HAP-1 (cell line): Measurements from ENCODE around the gene DSCAM.

Source experiments
- DNase-seq, 2 experiments: peaks; one replicate each; pipeline ENCODE4 v3.0.0-alpha.2; 2016 to 2020; ENCODE audit warnings: low spot score in 2 of 2
- H3K27me3 ChIP-seq: fragments of 250-450 bp; sonication (Bioruptor Pico); 2 replicates; pipeline ENCODE4 v1.5.1; 2020; ENCODE audit warnings: low read depth, mild to moderate bottlenecking, moderate library complexity
- H3K36me3 ChIP-seq: fragments of 250-450 bp; sonication (Bioruptor Pico); replicated peaks from 2 replicates; pipeline ENCODE4 v1.5.1; 2020; ENCODE audit warnings: mild to moderate bottlenecking
- H3K4me1 ChIP-seq: fragments of 250-450 bp; sonication (Bioruptor Pico); 2 replicates; pipeline ENCODE4 v1.5.1; 2020; ENCODE audit warnings: mild to moderate bottlenecking
- H3K4me3 ChIP-seq: fragments of 250-450 bp; sonication (Bioruptor Pico); 2 replicates; pipeline ENCODE4 v1.5.1; 2020; ENCODE audit warnings: mild to moderate bottlenecking, moderate library complexity
- H3K9me3 ChIP-seq: fragments of 250-450 bp; sonication (Bioruptor Pico); 2 replicates; pipeline ENCODE4 v1.5.1; 2020; ENCODE audit warnings: mild to moderate bottlenecking, moderate library complexity
- in situ Hi-C: fragments of 300-500 bp; cut with MboI; formaldehyde crosslinking; loops from 3 replicates; pipeline ENCODE4 v1.14.3; 2020; ENCODE audit warnings: low sequenced_read_pairs, inconsistent platforms, mixed read lengths

The DSCAM gene

GRCh38 chr21:40829308-40829707 lies 17.6 kb downstream of the DSCAM start:
- H3K4me3 ChIP-seq, result no peak overlapping the region
- H3K4me1 ChIP-seq, result no peaks in the 10 kb centered on the region
- H3K9me3 ChIP-seq, result no peaks in the 10 kb centered on the region
- no peak for DNase-seq
- no peaks in the 10 kb centered on the region for H3K36me3 ChIP-seq
- in situ Hi-C loops, result no loop called here
- H3K27me3 ChIP-seq, result no peaks in the 10 kb centered on the region

- Histone ChIP-seq H3K36me3 (no peaks in the 10 kb centered on the region), H3K9me3 (no peaks in the 10 kb centered on the region; the same call in 1 of the 2 replicates), H3K4me1 (no peaks in the 10 kb centered on the region), H3K4me3 (no peak overlapping the region), H3K27me3 (no peaks in the 10 kb centered on the region)
- in situ Hi-C loops, result no loop called here
- DNase-seq, result no peak
Observed at GRCh38 chr21:40827509-40827908, 19.4 kb downstream of the DSCAM start.

GRCh38 chr21:40819071-40819900 lies 27.7 kb downstream of the DSCAM start:
- no peaks in the 10 kb centered on the region for H3K36me3 ChIP-seq
- H3K27me3 ChIP-seq, result no peaks in the 10 kb centered on the region
- H3K4me1 ChIP-seq, result no peaks in the 10 kb centered on the region
- H3K4me3 ChIP-seq, result no peak overlapping the region
- no peaks in the 10 kb centered on the region; the same call in none of the 2 replicates for H3K9me3 ChIP-seq
- no peak for DNase-seq
- in situ Hi-C loops, result no loop called here

GRCh38 chr21:40813918-40814317 lies 33.0 kb downstream of the DSCAM start:
- in situ Hi-C loops, result no loop called here
- Histone ChIP-seq H3K9me3 (no peaks in the 10 kb centered on the region; the same call in 1 of the 2 replicates), H3K36me3 (no peaks in the 10 kb centered on the region), H3K4me1 (no peaks in the 10 kb centered on the region), H3K27me3 (no peaks in the 10 kb centered on the region), H3K4me3 (no peak overlapping the region)
- no peak for DNase-seq

GRCh38 chr21:40809673-40810197 lies 37.2 kb downstream of the DSCAM start:
- Histone ChIP-seq H3K27me3 (no peaks in the 10 kb centered on the region), H3K36me3 (no peaks in the 10 kb centered on the region), H3K9me3 (no peaks in the 10 kb centered on the region; the same call in 1 of the 2 replicates), H3K4me1 (no peaks in the 10 kb centered on the region), H3K4me3 (no peak overlapping the region)
- DNase-seq, result no peak
- in situ Hi-C loops, result no loop called here

GRCh38 chr21:40803101-40803500 lies 43.9 kb downstream of the DSCAM start:
- peaks cover 2% of the 10 kb centered on the region for H3K9me3 ChIP-seq
- in situ Hi-C loops, result no loop called here
- no peaks in the 10 kb centered on the region for H3K36me3 ChIP-seq
- H3K27me3 ChIP-seq, result no peaks in the 10 kb centered on the region
- no peaks in the 10 kb centered on the region for H3K4me1 ChIP-seq
- H3K4me3 ChIP-seq, result no peak overlapping the region
- DNase-seq, result no peak

- Histone ChIP-seq H3K4me1 (no peaks in the 10 kb centered on the region), H3K4me3 (no peak overlapping the region), H3K36me3 (no peaks in the 10 kb centered on the region), H3K9me3 (peaks cover 2% of the 10 kb centered on the region), H3K27me3 (no peaks in the 10 kb centered on the region)
- no peak for DNase-seq
- in situ Hi-C loops, result no loop called here
Observed at GRCh38 chr21:40800126-40800525, 46.8 kb downstream of the DSCAM start.

GRCh38 chr21:40797891-40798290 lies 49.1 kb downstream of the DSCAM start:
- no peak overlapping the region for H3K4me3 ChIP-seq
- no peak for DNase-seq
- H3K36me3 ChIP-seq, result no peaks in the 10 kb centered on the region
- H3K4me1 ChIP-seq, result no peaks in the 10 kb centered on the region
- H3K9me3 ChIP-seq, result peaks cover 2% of the 10 kb centered on the region; the same call in 1 of the 2 replicates
- no peaks in the 10 kb centered on the region for H3K27me3 ChIP-seq
- in situ Hi-C loops, result no loop called here

GRCh38 chr21:40797410-40797809 lies 49.5 kb downstream of the DSCAM start:
- Histone ChIP-seq H3K36me3 (no peaks in the 10 kb centered on the region), H3K9me3 (peaks cover 2% of the 10 kb centered on the region; the same call in 1 of the 2 replicates), H3K4me1 (no peaks in the 10 kb centered on the region), H3K4me3 (no peak overlapping the region), H3K27me3 (no peaks in the 10 kb centered on the region)
- no peak for DNase-seq
- in situ Hi-C loops, result no loop called here

- DNase-seq, result no peak
Observed at GRCh38 chr21:40796464-40796863, 50.5 kb downstream of the DSCAM start.

GRCh38 chr21:40795313-40795712 lies 51.6 kb downstream of the DSCAM start:
- no peak for DNase-seq
- in situ Hi-C loops, result no loop called here
- Histone ChIP-seq H3K4me1 (no peaks in the 10 kb centered on the region), H3K4me3 (no peak overlapping the region), H3K27me3 (no peaks in the 10 kb centered on the region), H3K36me3 (no peaks in the 10 kb centered on the region), H3K9me3 (no peaks in the 10 kb centered on the region; the same call in 1 of the 2 replicates)

More at GRCh38 chr21:40796464-40796863, 50.5 kb downstream of the DSCAM start:
- H3K36me3 ChIP-seq, result no peaks in the 10 kb centered on the region
- H3K9me3 ChIP-seq, result no peaks in the 10 kb centered on the region; the same call in 1 of the 2 replicates
- H3K4me3 ChIP-seq, result no peak overlapping the region
- H3K4me1 ChIP-seq, result no peaks in the 10 kb centered on the region
- in situ Hi-C loops, result no loop called here
- H3K27me3 ChIP-seq, result no peaks in the 10 kb centered on the region

- no peak for DNase-seq
Observed at GRCh38 chr21:40792691-40793456, 54.1 kb downstream of the DSCAM start.

GRCh38 chr21:40788635-40789034 lies 58.3 kb downstream of the DSCAM start:
- DNase-seq, result no peak
- Histone ChIP-seq H3K4me3 (no peak overlapping the region), H3K27me3 (no peaks in the 10 kb centered on the region), H3K4me1 (no peaks in the 10 kb centered on the region), H3K36me3 (no peaks in the 10 kb centered on the region), H3K9me3 (no peaks in the 10 kb centered on the region)
- in situ Hi-C loops, result no loop called here

More at GRCh38 chr21:40792691-40793456, 54.1 kb downstream of the DSCAM start:
- in situ Hi-C loops, result no loop called here
- H3K4me1 ChIP-seq, result no peaks in the 10 kb centered on the region
- H3K9me3 ChIP-seq, result no peaks in the 10 kb centered on the region
- no peaks in the 10 kb centered on the region for H3K36me3 ChIP-seq
- H3K4me3 ChIP-seq, result no peak overlapping the region
- no peaks in the 10 kb centered on the region for H3K27me3 ChIP-seq

GRCh38 chr21:40783404-40783803 lies 63.6 kb downstream of the DSCAM start:
- DNase-seq, result no peak
- in situ Hi-C loops, result no loop called here
- Histone ChIP-seq H3K4me1 (no peaks in the 10 kb centered on the region), H3K36me3 (no peaks in the 10 kb centered on the region), H3K27me3 (no peaks in the 10 kb centered on the region), H3K4me3 (no peak overlapping the region), H3K9me3 (no peaks in the 10 kb centered on the region)
